HG03135 (cell line): ENCODE results near the gene TCERG1L.
"Not testable (repeated sequence)": the region's sequence is repeated elsewhere in the genome, so short reads cannot be mapped to it uniquely, and the experiment has no call there.

Experiments used
- ATAC-seq: cut with Tn5 transposase; IDR thresholded peaks from one replicate; pipeline ENCODE4 v1.9.1; 2021; ENCODE audit warnings: mild to moderate bottlenecking, moderate library complexity; ENCODE audit not compliant: unreplicated experiment

Gene TCERG1L

GRCh38 chr10:131250454-131251145 is 60.9 kb downstream of the TCERG1L start:
- no peak for ATAC-seq

- ATAC-seq = no peak
Observed at GRCh38 chr10:131249955-131250344, 61.6 kb downstream of the TCERG1L start.

- no peak for ATAC-seq
Observed at GRCh38 chr10:131249238-131249954, 62.1 kb downstream of the TCERG1L start.

DNA sequence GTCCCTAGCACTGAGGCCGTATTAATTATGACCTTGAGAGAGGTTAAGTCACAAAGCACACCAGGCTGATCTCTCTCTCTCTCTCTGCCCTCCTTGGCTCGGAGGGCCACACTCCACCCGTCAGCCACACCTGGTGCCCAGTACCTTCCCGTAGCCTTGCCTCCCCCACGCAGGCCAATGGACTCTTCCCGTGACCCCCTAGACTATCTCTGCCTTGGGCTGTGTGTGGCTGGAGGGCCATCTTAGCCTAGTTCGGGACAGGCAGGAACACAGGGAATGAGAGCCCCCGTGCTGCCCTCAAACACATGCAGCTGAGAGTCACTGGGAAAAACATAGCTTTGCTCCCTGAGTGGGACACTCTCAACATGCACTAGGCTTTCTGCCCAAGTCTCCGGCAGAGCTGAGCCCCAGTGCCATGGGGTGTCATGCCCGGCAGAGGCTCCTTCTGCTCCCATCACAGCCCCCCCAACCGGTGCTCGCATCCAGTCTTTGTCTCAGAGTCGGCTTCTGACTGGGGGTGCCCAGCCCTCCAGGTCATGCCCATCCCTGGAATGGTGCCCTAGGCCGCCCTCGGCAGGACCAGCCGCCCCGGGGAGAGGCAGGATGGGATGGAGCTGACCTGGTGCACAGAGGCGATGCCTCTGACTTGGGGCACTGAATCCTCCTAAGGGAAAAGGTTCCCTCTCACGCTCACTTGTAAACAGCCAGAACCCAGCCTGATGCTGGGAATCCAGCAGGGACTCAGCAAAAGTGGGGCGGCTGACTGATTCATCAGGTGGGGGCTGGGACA is 63.0 kb downstream of the TCERG1L start:
- ATAC-seq = no peak

- no peak for ATAC-seq
Observed at GRCh38 chr10:131247873-131248272, 63.6 kb downstream of the TCERG1L start.

DNA sequence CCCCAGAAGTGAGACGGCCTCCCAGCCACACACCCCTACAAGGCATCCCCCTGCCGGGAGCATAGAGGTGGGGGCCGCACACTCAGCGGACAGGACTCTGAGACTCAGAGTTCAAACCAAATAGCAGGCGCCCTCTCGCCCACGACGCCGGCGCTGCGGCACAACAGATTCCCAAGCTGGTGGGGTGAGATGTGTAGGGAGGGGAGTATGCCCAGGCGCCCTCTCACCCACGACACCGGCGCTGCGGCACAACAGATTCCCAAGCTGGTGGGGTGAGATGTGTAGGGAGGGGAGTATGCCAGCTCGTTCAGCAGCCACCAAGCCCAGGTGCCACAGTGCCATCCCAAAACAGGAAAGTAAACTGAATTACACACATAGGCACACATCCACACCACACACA is 64.7 kb downstream of the TCERG1L start:
- ATAC-seq = no peak

GRCh38 chr10:131246089-131246488 is 65.4 kb downstream of the TCERG1L start:
- no peak for ATAC-seq

- no peak for ATAC-seq
Observed at GRCh38 chr10:131245475-131246059, 66.0 kb downstream of the TCERG1L start.

- ATAC-seq = no peak
Observed at GRCh38 chr10:131244836-131245235, 66.7 kb downstream of the TCERG1L start.

GRCh38 chr10:131243076-131243475 is 68.4 kb downstream of the TCERG1L start:
- ATAC-seq = no peak

GRCh38 chr10:131242007-131242406 is 69.5 kb downstream of the TCERG1L start:
- no peak for ATAC-seq

DNA sequence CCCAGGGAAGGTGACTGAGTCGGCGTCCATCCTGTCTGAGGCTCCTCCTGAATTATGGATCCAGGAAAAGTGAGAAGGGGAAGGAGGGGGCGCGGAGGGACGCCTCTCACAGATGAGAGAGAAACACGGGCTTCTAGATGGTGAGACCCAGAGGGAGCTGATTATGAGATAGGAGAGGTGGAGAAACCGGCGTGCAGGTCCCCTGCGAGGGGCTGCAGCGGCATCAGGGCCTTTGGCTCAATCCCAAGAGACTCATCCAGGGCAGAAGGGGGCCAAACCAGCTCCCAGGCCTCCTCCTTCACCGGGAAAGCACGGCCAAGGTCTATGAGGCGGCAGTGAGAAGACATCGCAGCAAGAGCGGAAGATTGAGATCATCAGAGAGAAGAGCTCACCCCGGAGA is 70.8 kb downstream of the TCERG1L start:
- ATAC-seq = no peak

- ATAC-seq = no peak
Observed at GRCh38 chr10:131239926-131240325, 71.6 kb downstream of the TCERG1L start.

DNA sequence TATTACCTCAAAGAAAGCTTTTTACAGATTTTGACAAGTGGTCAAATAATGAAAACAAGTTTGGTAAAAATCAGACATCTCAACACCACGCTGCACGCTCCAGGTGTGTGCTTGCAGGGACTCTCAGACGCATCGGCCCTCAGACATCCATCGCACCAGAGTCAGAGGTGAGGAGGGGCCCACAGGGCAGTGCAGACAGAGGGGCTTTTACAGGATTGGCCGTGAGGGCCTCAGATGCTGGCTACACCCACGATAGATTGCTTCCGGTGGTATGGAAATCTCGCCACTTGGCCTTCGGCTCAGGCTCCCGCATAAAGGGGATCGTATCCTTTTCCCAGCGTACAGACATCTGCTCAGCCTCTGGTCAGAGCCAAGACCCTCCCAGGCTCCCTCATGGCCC is 72.1 kb downstream of the TCERG1L start:
- ATAC-seq = no peak

- no peak for ATAC-seq
Observed at GRCh38 chr10:131238669-131239280, 72.7 kb downstream of the TCERG1L start.

DNA sequence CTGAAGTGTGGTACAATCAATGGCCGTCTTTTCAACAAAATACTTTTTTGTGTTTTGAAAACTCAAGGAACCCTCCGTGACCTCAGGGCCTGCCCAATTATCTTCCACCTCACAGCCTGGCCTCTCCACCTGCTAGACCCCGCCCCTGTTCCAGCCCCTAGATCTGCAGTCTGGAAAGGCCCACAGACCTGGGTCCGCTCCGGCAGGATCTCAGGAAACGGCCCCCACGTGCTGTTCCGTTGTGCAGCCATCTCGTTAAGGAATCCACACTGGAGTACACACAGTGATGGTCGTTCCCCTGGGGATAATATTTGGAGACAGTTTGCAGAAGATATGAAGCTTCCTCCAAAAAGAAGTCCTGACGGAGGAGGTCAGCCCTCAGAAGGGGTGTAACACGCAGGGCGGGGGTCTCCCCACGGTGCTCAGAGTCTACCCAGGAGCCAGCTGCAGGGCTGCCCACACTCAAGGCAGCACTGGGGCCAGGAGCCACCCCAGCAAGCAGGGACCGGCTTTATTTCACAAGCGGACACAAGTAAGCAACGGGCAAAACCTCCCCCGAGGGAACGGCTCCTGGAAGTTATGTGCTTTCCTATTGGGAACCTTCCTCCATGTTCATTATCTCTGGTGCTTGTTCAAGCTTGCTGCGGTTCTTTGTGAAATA is 73.4 kb downstream of the TCERG1L start:
- ATAC-seq = no peak

DNA sequence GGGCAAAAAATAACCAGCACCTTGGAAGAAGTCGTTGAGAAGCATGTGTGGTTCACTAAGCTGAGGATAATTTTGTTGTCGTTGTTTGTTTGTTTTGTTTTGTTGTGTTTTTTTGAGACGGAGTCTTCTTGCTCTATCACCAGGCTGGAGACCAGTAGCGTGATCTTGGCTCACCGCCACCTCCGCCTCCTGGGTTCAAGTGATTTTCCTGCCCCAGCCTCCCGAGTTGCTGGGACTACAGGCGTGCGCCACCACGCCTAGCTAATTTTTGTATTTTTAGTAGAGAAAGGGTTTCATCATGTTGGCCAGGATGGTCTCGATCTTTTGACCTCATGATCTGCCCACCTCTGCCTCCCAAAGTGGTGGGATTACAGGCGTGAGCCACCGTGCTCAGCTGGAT is 76.9 kb downstream of the TCERG1L start:
- not testable (repeated sequence) for ATAC-seq

GRCh38 chr10:131233611-131234258 is 77.8 kb downstream of the TCERG1L start:
- no peak for ATAC-seq

DNA sequence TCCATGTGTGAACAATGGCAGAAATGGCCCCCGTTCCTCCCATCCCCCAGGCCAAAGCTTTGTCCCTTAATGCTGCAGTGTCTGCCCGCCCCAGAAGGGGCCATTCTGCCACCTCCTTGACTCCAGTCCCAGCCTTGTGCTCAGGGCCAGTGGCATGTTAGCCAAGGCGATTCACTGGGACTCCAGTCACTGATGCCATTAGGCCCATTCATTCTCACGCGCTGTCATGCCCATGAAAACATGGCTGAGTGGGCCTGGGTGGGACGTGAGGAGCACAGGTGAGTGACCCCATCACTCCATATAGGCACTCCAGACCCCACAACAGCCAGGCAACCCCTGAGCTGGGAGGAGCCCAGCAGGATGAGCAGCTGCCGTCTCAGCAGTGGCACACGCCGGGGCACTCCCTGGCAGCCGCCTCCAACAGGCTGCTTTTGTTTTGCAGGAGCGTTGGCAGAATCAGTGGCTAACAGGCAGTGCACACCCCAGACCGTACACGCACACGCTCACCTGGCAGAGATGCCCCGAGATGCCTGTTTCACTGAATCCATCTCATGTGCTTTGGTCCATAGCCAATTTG is 79.5 kb downstream of the TCERG1L start:
- no peak for ATAC-seq
